GM12872 (cell line): ENCODE results near the gene NEK11.

Experiments used
- CTCF ChIP-seq: IDR thresholded peaks from 3 replicates; pipeline ENCODE4 v1.5.1; 2011; ENCODE audit warnings: low read depth, mild to moderate bottlenecking, low read length, moderate library complexity; ENCODE audit not compliant: insufficient read depth

The NEK11 gene

GRCh38 chr3:131304890-131305289 lies 278.2 kb downstream of the NEK11 start:
- no peak for TF ChIP-seq CTCF

GRCh38 chr3:131306242-131306641 lies 279.6 kb downstream of the NEK11 start:
- TF ChIP-seq CTCF = no peak

GRCh38 chr3:131314318-131314717 lies 287.6 kb downstream of the NEK11 start:
- no peak for TF ChIP-seq CTCF

GRCh38 chr3:131315162-131315561 lies 288.5 kb downstream of the NEK11 start:
- no peak for TF ChIP-seq CTCF

GRCh38 chr3:131317667-131318066 lies 291.0 kb downstream of the NEK11 start:
- no peak for TF ChIP-seq CTCF

GRCh38 chr3:131323014-131323413 lies 296.3 kb downstream of the NEK11 start:
- no peak for TF ChIP-seq CTCF

GRCh38 chr3:131323792-131324191 lies 297.1 kb downstream of the NEK11 start:
- TF ChIP-seq CTCF = no peak

- no peak for TF ChIP-seq CTCF
These were observed 298.2 kb downstream of the NEK11 start for GRCh38 chr3:131324923-131325322.
